Upper lobe of left lung (tissue), 4 donors: ENCODE data around the gene LIPC.

Experiments
- EP300 ChIP-seq, 4 donors: sonication (generic); formaldehyde crosslinking; IDR thresholded peaks; one replicate each; pipeline ENCODE4 v1.5.1; 2017; ENCODE audit warnings: antibody characterized with exemption in 4 of 4, control low read depth in 2 of 4
- POLR2A ChIP-seq, 4 donors: fragments of 450-650 bp; IDR thresholded peaks; one replicate each; pipeline ENCODE4 v1.5.1; 2016 to 2017; ENCODE audit warnings: antibody characterized with exemption in 4 of 4, mild to moderate bottlenecking in 2 of 4
- POLR2AphosphoS5 ChIP-seq, 2 donors: sonication (generic); formaldehyde crosslinking; IDR thresholded peaks; one replicate each; pipeline ENCODE4 v1.5.1; 2017; ENCODE audit warnings: antibody characterized with exemption in 2 of 2
- TF ChIP-seq, protein P1 (sequence below), 6 experiments: fragments of 450-650 bp in 4 of 6; fragments of 200-600 bp in 2 of 6; sonication (generic) in 2 of 6; IDR thresholded peaks; one replicate each; pipeline ENCODE4 v1.5.1; 2016 to 2019; ENCODE audit warnings: antibody characterized with exemption in 6 of 6

DNA sequence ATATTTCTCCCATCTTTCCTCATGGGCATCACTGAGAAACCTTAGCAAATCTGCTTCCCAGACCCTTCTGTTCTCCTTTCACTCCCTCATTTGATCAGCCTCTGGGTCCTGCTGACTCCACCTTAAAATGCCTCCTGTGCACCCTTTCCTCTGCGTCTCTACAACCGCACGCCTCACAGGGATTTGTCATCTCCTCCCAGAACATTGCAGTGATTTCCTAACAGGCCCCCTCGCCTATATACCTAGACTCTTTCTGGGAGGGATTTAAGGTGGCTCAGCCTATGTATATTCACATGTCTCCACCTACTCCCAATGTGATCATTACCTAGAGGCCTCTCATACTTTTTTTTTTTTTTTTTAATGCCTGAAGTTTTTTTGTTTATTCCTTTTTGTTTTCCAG lies 69.2 kb downstream of the LIPC start:
- TF ChIP-seq, protein P1, sequence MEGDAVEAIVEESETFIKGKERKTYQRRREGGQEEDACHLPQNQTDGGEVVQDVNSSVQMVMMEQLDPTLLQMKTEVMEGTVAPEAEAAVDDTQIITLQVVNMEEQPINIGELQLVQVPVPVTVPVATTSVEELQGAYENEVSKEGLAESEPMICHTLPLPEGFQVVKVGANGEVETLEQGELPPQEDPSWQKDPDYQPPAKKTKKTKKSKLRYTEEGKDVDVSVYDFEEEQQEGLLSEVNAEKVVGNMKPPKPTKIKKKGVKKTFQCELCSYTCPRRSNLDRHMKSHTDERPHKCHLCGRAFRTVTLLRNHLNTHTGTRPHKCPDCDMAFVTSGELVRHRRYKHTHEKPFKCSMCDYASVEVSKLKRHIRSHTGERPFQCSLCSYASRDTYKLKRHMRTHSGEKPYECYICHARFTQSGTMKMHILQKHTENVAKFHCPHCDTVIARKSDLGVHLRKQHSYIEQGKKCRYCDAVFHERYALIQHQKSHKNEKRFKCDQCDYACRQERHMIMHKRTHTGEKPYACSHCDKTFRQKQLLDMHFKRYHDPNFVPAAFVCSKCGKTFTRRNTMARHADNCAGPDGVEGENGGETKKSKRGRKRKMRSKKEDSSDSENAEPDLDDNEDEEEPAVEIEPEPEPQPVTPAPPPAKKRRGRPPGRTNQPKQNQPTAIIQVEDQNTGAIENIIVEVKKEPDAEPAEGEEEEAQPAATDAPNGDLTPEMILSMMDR (IDR thresholded peaks at IDR 0.05) = no peak
- TF ChIP-seq EP300 (IDR thresholded peaks at IDR 0.05) = no peak
- TF ChIP-seq POLR2A (IDR thresholded peaks at IDR 0.05) = no peak
- no peak for TF ChIP-seq POLR2AphosphoS5 (IDR thresholded peaks at IDR 0.05)
